ENCODE data around the gene FGGY.

The FGGY gene

GRCh38 chr1:59414406-59415133, 117.7 kb downstream of the FGGY start:
- no peak for DNase-seq (ENCODE audit: low spot score)

- DNase-seq (ENCODE audit: low spot score), result no peak
Observed at GRCh38 chr1:59415286-59415850, 118.5 kb downstream of the FGGY start.

- DNase-seq (ENCODE audit: low spot score), result no peak
Observed at GRCh38 chr1:59415881-59416280, 119.0 kb downstream of the FGGY start.

- DNase-seq (ENCODE audit: low spot score), result no peak
Observed at GRCh38 chr1:59417406-59417805, 120.5 kb downstream of the FGGY start.

GRCh38 chr1:59418363-59419144, 121.7 kb downstream of the FGGY start:
- no peak for DNase-seq (ENCODE audit: low spot score)

- DNase-seq (ENCODE audit: low spot score), result no peak
Observed at GRCh38 chr1:59419361-59420140, 122.7 kb downstream of the FGGY start.

GRCh38 chr1:59421232-59421920, 124.5 kb downstream of the FGGY start:
- DNase-seq (ENCODE audit: low spot score), result no peak

GRCh38 chr1:59422921-59423575, 126.2 kb downstream of the FGGY start:
- DNase-seq (ENCODE audit: low spot score), result peak; percentile 68

- no peak for DNase-seq (ENCODE audit: low spot score)
Observed at GRCh38 chr1:59427155-59427554, 130.3 kb downstream of the FGGY start.

- DNase-seq (ENCODE audit: low spot score), result no peak
Observed at GRCh38 chr1:59427784-59428183, 130.9 kb downstream of the FGGY start.

- DNase-seq (ENCODE audit: low spot score), result no peak
Observed at GRCh38 chr1:59428828-59429227, 131.9 kb downstream of the FGGY start.

GRCh38 chr1:59429656-59430055, 132.8 kb downstream of the FGGY start:
- no peak for DNase-seq (ENCODE audit: low spot score)

- DNase-seq (ENCODE audit: low spot score), result no peak
Observed at GRCh38 chr1:59431566-59432294, 134.8 kb downstream of the FGGY start.

- DNase-seq (ENCODE audit: low spot score), result no peak
Observed at GRCh38 chr1:59432531-59433439, 135.9 kb downstream of the FGGY start.

- DNase-seq (ENCODE audit: low spot score), result no peak
Observed at GRCh38 chr1:59433440-59433813, 136.5 kb downstream of the FGGY start.

- DNase-seq (ENCODE audit: low spot score), result no peak
Observed at GRCh38 chr1:59434336-59434735, 137.4 kb downstream of the FGGY start.

GRCh38 chr1:59436637-59437036, 139.7 kb downstream of the FGGY start:
- no peak for DNase-seq (ENCODE audit: low spot score)

- no peak for DNase-seq (ENCODE audit: low spot score)
Observed at GRCh38 chr1:59438058-59438560, 141.2 kb downstream of the FGGY start.

GRCh38 chr1:59442492-59442891, 145.6 kb downstream of the FGGY start:
- DNase-seq (ENCODE audit: low spot score), result no peak

Data from globus pallidus (tissue), 1 donor.